Esophagus squamous epithelium (tissue), 4 donors: ENCODE measurements around the gene RFX5.

Experiments
- POLR2A ChIP-seq, 4 donors: fragments of 450-650 bp; IDR thresholded peaks; one replicate each; pipeline ENCODE4 v1.6.1; 2017; ENCODE audit warnings: antibody characterized with exemption in 4 of 4, mild to moderate bottlenecking in 4 of 4, moderate library complexity in 3 of 4
- TF ChIP-seq, protein P1 (sequence below), 6 experiments: fragments of 450-650 bp in 4 of 6; fragments of 200-600 bp in 2 of 6; sonication (generic) in 2 of 6; IDR thresholded peaks; one replicate each; pipeline ENCODE4 v1.5.1; 2016 to 2019; ENCODE audit warnings: antibody characterized with exemption in 6 of 6, mild to moderate bottlenecking in 4 of 6, moderate library complexity in 4 of 6

DNA sequence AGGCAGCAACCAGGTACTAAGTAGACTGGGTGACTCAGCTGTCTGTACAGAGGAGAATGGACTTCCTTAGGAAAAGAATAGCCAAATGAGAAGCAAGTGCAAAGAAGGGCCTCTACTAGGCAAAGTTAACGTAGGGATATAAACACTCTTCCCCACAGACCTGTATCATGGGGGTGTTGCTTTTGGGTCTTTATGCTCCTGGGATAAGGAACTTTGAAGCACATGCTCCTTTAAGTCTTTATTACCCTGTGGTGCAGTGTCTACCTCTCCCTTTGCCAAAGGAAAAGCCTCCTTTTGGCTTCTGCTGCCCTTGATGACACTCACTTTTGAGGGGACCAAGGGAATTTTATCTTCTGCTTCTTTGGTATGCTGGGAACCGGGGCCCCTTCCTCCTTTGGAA, 5.0 kb downstream of the RFX5 start:
- TF ChIP-seq POLR2A (IDR thresholded peaks at IDR 0.05) = no peak
- TF ChIP-seq, protein P1, sequence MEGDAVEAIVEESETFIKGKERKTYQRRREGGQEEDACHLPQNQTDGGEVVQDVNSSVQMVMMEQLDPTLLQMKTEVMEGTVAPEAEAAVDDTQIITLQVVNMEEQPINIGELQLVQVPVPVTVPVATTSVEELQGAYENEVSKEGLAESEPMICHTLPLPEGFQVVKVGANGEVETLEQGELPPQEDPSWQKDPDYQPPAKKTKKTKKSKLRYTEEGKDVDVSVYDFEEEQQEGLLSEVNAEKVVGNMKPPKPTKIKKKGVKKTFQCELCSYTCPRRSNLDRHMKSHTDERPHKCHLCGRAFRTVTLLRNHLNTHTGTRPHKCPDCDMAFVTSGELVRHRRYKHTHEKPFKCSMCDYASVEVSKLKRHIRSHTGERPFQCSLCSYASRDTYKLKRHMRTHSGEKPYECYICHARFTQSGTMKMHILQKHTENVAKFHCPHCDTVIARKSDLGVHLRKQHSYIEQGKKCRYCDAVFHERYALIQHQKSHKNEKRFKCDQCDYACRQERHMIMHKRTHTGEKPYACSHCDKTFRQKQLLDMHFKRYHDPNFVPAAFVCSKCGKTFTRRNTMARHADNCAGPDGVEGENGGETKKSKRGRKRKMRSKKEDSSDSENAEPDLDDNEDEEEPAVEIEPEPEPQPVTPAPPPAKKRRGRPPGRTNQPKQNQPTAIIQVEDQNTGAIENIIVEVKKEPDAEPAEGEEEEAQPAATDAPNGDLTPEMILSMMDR (IDR thresholded peaks at IDR 0.05) = no peak
